NCI-H774 (cell line): ENCODE results near the gene NPR3.

ENCODE experiments used
- DNase-seq: peaks from one replicate; lab custom pipeline; 2025; lab: John Stamatoyannopoulos, UW

Gene NPR3

GRCh38 chr5:32710550-32711361 lies at the start of gene NPR3:
Gene NPR3 (plus strand): TSS chr5:32711321. CDS start chr5:32711777, 456 bp downstream.
- DNase-seq: no peak

GRCh38 chr5:32664523-32664922 lies 46.6 kb upstream of the NPR3 start:
- DNase-seq: no peak

GRCh38 chr5:32668552-32668951 lies 42.6 kb upstream of the NPR3 start:
- DNase-seq: no peak

- no peak for DNase-seq
Measured at GRCh38 chr5:32673272-32673671, 37.8 kb upstream of the NPR3 start.

- DNase-seq: no peak
Measured at GRCh38 chr5:32677023-32677422, 34.1 kb upstream of the NPR3 start.

GRCh38 chr5:32678472-32678871 lies 32.6 kb upstream of the NPR3 start:
- no peak for DNase-seq

GRCh38 chr5:32679218-32679617 lies 31.9 kb upstream of the NPR3 start:
- DNase-seq: no peak

GRCh38 chr5:32680183-32680582 lies 30.9 kb upstream of the NPR3 start:
- DNase-seq: no peak

GRCh38 chr5:32683125-32683524 lies 28.0 kb upstream of the NPR3 start:
- DNase-seq: no peak

GRCh38 chr5:32684260-32684659 lies 26.9 kb upstream of the NPR3 start:
- DNase-seq: no peak

GRCh38 chr5:32686799-32687498 lies 24.2 kb upstream of the NPR3 start:
- DNase-seq: no peak

GRCh38 chr5:32687499-32687831 lies 23.7 kb upstream of the NPR3 start:
- no peak for DNase-seq

- no peak for DNase-seq
Measured at GRCh38 chr5:32690153-32690552, 21.0 kb upstream of the NPR3 start.

GRCh38 chr5:32690666-32691065 lies 20.5 kb upstream of the NPR3 start:
- DNase-seq: no peak

GRCh38 chr5:32692036-32692746 lies 18.9 kb upstream of the NPR3 start:
- no peak for DNase-seq

GRCh38 chr5:32703957-32704356 lies 7.2 kb upstream of the NPR3 start:
- DNase-seq: no peak

GRCh38 chr5:32707418-32707997 lies 3.6 kb upstream of the NPR3 start:
- no peak for DNase-seq

- DNase-seq: no peak
Measured at GRCh38 chr5:32708949-32709348, 2.2 kb upstream of the NPR3 start.

- DNase-seq: peak; percentile 59
Measured at GRCh38 chr5:32709750-32710549, 1.2 kb upstream of the NPR3 start.

GRCh38 chr5:32711362-32711680 lies 200 bp downstream of the NPR3 start:
- DNase-seq: no peak

- no peak for DNase-seq
Measured at GRCh38 chr5:32711681-32712480, 760 bp downstream of the NPR3 start.
